DND-41 (cell line): ENCODE data around the gene SRMS.

Experiments
- EZH2 ChIP-seq: IDR thresholded peaks from 3 replicates; pipeline ENCODE4 v1.6.1; 2012; ENCODE audit warnings: borderline replicate concordance, low read depth, mild to moderate bottlenecking, moderate library complexity, low read length, inconsistent platforms; ENCODE audit not compliant: severe bottlenecking
- TF ChIP-seq, protein P1 (sequence below): IDR thresholded peaks from 2 replicates; pipeline ENCODE4 v1.5.1; 2012; ENCODE audit warnings: borderline replicate concordance, low read length, moderate library complexity, mild to moderate bottlenecking; ENCODE audit not compliant: poor library complexity, severe bottlenecking; ENCODE audit errors: extremely low read depth

DNA sequence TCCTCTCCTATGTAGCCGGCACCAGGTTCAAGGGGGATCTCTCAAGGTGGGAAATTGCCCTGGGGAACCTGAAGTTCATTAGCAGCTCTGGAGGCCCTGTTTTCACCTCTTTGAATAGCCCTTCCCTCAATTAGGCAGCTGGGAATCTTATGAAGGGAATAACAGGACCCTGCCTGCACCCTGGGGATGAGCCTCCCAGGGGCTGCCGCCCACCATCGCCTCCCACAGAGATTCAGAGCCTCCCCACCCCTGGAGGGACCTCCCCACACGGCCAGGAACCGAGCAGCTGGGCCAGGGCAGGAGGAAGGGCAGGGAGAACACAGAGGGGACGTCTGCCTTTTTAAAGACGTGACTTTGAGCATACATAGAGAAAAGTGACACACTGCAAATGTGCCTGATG lies 44.0 kb downstream of the SRMS start:
- TF ChIP-seq, protein P1, sequence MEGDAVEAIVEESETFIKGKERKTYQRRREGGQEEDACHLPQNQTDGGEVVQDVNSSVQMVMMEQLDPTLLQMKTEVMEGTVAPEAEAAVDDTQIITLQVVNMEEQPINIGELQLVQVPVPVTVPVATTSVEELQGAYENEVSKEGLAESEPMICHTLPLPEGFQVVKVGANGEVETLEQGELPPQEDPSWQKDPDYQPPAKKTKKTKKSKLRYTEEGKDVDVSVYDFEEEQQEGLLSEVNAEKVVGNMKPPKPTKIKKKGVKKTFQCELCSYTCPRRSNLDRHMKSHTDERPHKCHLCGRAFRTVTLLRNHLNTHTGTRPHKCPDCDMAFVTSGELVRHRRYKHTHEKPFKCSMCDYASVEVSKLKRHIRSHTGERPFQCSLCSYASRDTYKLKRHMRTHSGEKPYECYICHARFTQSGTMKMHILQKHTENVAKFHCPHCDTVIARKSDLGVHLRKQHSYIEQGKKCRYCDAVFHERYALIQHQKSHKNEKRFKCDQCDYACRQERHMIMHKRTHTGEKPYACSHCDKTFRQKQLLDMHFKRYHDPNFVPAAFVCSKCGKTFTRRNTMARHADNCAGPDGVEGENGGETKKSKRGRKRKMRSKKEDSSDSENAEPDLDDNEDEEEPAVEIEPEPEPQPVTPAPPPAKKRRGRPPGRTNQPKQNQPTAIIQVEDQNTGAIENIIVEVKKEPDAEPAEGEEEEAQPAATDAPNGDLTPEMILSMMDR = no peak
- no peak for TF ChIP-seq EZH2
